ENCODE results near the gene NMBR. TPM values are rescaled to one million over a fixed set of nuclear protein-coding genes. Genes with fewer than 3 reads are reported as not detected.
"Not testable (repeated sequence)": the region's sequence is repeated elsewhere in the genome, so short reads cannot be mapped to it uniquely, and the experiment has no call there.

Gene NMBR
- total and polyA plus RNA-seq, 5 donors, result not detected

- no peaks in the 10 kb centered on the region for H3K27me3 ChIP-seq (ENCODE audit: control insufficient read depth, insufficient read depth)
- no peak for ATAC-seq
- 0% methylated on average over 4 of the region's 4 CpGs for WGBS
- H3K27ac ChIP-seq (ENCODE audit: low read length), result no peak overlapping the region
- H3K9me3 ChIP-seq (ENCODE audit: control insufficient read depth, low read length), result no peaks in the 10 kb centered on the region
- DNase-seq, result peak; percentile 63 to 85 (median 66)
- H3K4me3 ChIP-seq (ENCODE audit: low read length), result no peak overlapping the region
- H3K4me1 ChIP-seq (ENCODE audit: control insufficient read depth, insufficient read depth, low read length), result no peaks in the 10 kb centered on the region
- intact Hi-C loops (cut with DNase I), result loop anchor here in 2 of 4 donors (10.0 kb wide), 2 partner anchors 428 to 438 kb away; no protein-coding TSS in a partner anchor
Observed at GRCh38 chr6:142112451-142113061, 34.4 kb downstream of the NMBR start.

- not testable (repeated sequence) for H3K4me3 ChIP-seq (ENCODE audit: low read length); H3K27ac ChIP-seq (ENCODE audit: low read length); H3K4me1 ChIP-seq (ENCODE audit: control insufficient read depth, insufficient read depth, low read length); H3K27me3 ChIP-seq (ENCODE audit: control insufficient read depth, insufficient read depth); ATAC-seq; H3K9me3 ChIP-seq (ENCODE audit: control insufficient read depth, low read length)
- intact Hi-C loops (cut with DNase I), result loop anchor here in 2 of 4 donors (10.0 kb wide), 2 partner anchors 426 to 436 kb away; no protein-coding TSS in a partner anchor
- WGBS, result 87% methylated on average over 9 of the region's 9 CpGs
- peak in 1 of 3 donors; percentile 9 for DNase-seq
Observed at GRCh38 chr6:142110820-142111219, 36.1 kb downstream of the NMBR start.

- H3K9me3 ChIP-seq (ENCODE audit: control insufficient read depth, low read length); H3K4me3 ChIP-seq (ENCODE audit: low read length); DNase-seq; H3K27ac ChIP-seq (ENCODE audit: low read length); ATAC-seq; H3K27me3 ChIP-seq (ENCODE audit: control insufficient read depth, insufficient read depth); intact Hi-C loops (cut with DNase I); H3K4me1 ChIP-seq (ENCODE audit: control insufficient read depth, insufficient read depth, low read length): not testable (repeated sequence)
- WGBS, result 74% methylated on average over 5 of the region's 5 CpGs
Observed at GRCh38 chr6:142104820-142105219, 42.1 kb downstream of the NMBR start.

- intact Hi-C loops (cut with DNase I), result no loop called here
- no peaks in the 10 kb centered on the region for H3K9me3 ChIP-seq (ENCODE audit: control insufficient read depth, low read length)
- ATAC-seq, result no peak
- no peaks in the 10 kb centered on the region for H3K27me3 ChIP-seq (ENCODE audit: control insufficient read depth, insufficient read depth)
- WGBS, result 2% methylated on average over 14 of the region's 14 CpGs
- no peak overlapping the region for H3K4me3 ChIP-seq (ENCODE audit: low read length)
- peak in 1 of 3 donors; percentile 32 for DNase-seq
- H3K4me1 ChIP-seq (ENCODE audit: control insufficient read depth, insufficient read depth, low read length), result no peaks in the 10 kb centered on the region
- H3K27ac ChIP-seq (ENCODE audit: low read length), result no peak overlapping the region
Observed at GRCh38 chr6:142088858-142089216, 58.1 kb downstream of the NMBR start.

- H3K4me3 ChIP-seq (ENCODE audit: low read length), result no peak overlapping the region
- intact Hi-C loops (cut with DNase I), result no loop called here
- H3K9me3 ChIP-seq (ENCODE audit: control insufficient read depth, low read length), result no peaks in the 10 kb centered on the region
- H3K27me3 ChIP-seq (ENCODE audit: control insufficient read depth, insufficient read depth), result no peaks in the 10 kb centered on the region
- no peaks in the 10 kb centered on the region for H3K4me1 ChIP-seq (ENCODE audit: control insufficient read depth, insufficient read depth, low read length)
- DNase-seq (peak in 1 of 3 donors; percentile 31), ATAC-seq (no peak)
- no peak overlapping the region for H3K27ac ChIP-seq (ENCODE audit: low read length)
- WGBS, result 17% methylated on average over 49 of the region's 49 CpGs
Observed at GRCh38 chr6:142087950-142088857, 58.7 kb downstream of the NMBR start.

- no peak overlapping the region for H3K4me3 ChIP-seq (ENCODE audit: low read length)
- no peaks in the 10 kb centered on the region for H3K4me1 ChIP-seq (ENCODE audit: control insufficient read depth, insufficient read depth, low read length)
- intact Hi-C loops (cut with DNase I), result no loop called here
- H3K27ac ChIP-seq (ENCODE audit: low read length), result no peak overlapping the region
- no peaks in the 10 kb centered on the region for H3K27me3 ChIP-seq (ENCODE audit: control insufficient read depth, insufficient read depth)
- H3K9me3 ChIP-seq (ENCODE audit: control insufficient read depth, low read length), result no peaks in the 10 kb centered on the region
- ATAC-seq (no peak), DNase-seq (no peak)
Observed at GRCh38 chr6:142079130-142079529, 67.8 kb downstream of the NMBR start.

- H3K4me3 ChIP-seq (ENCODE audit: low read length), result no peak overlapping the region
- WGBS, result 85% methylated on average over 7 of the region's 7 CpGs
- no peaks in the 10 kb centered on the region for H3K27me3 ChIP-seq (ENCODE audit: control insufficient read depth, insufficient read depth)
- H3K27ac ChIP-seq (ENCODE audit: low read length), result no peak overlapping the region
- intact Hi-C loops (cut with DNase I), result no loop called here
- ATAC-seq (no peak), DNase-seq (no peak)
- H3K9me3 ChIP-seq (ENCODE audit: control insufficient read depth, low read length), result no peaks in the 10 kb centered on the region
- no peaks in the 10 kb centered on the region for H3K4me1 ChIP-seq (ENCODE audit: control insufficient read depth, insufficient read depth, low read length)
Observed at GRCh38 chr6:142075516-142076101, 71.3 kb downstream of the NMBR start.

- no peak for DNase-seq
- intact Hi-C loops (cut with DNase I), result no loop called here
Observed at GRCh38 chr6:142074516-142074915, 72.4 kb downstream of the NMBR start.

GRCh38 chr6:142071981-142072380 lies 74.9 kb downstream of the NMBR start:
- no peak overlapping the region for H3K4me3 ChIP-seq (ENCODE audit: low read length)
- DNase-seq (no peak), ATAC-seq (no peak)
- no peaks in the 10 kb centered on the region for H3K4me1 ChIP-seq (ENCODE audit: control insufficient read depth, insufficient read depth, low read length)
- intact Hi-C loops (cut with DNase I), result no loop called here
- no peaks in the 10 kb centered on the region for H3K27me3 ChIP-seq (ENCODE audit: control insufficient read depth, insufficient read depth)
- no peak overlapping the region for H3K27ac ChIP-seq (ENCODE audit: low read length)
- WGBS, result 77% methylated on average over 3 of the region's 3 CpGs
- H3K9me3 ChIP-seq (ENCODE audit: control insufficient read depth, low read length), result no peaks in the 10 kb centered on the region

More at GRCh38 chr6:142074516-142074915, 72.4 kb downstream of the NMBR start:
- WGBS, result 71% methylated on average over 1 of the region's 1 CpG
- no peak for ATAC-seq
- Histone ChIP-seq H3K4me1 (ENCODE audit: control insufficient read depth, insufficient read depth, low read length) (no peaks in the 10 kb centered on the region), H3K27me3 (ENCODE audit: control insufficient read depth, insufficient read depth) (no peaks in the 10 kb centered on the region), H3K9me3 (ENCODE audit: control insufficient read depth, low read length) (no peaks in the 10 kb centered on the region), H3K4me3 (ENCODE audit: low read length) (no peak overlapping the region), H3K27ac (ENCODE audit: low read length) (no peak overlapping the region)

- ATAC-seq (no peak), DNase-seq (no peak)
- no peaks in the 10 kb centered on the region for H3K4me1 ChIP-seq (ENCODE audit: control insufficient read depth, insufficient read depth, low read length)
- intact Hi-C loops (cut with DNase I), result no loop called here
- no peaks in the 10 kb centered on the region for H3K9me3 ChIP-seq (ENCODE audit: control insufficient read depth, low read length)
- no peak overlapping the region for H3K27ac ChIP-seq (ENCODE audit: low read length)
- no peaks in the 10 kb centered on the region for H3K27me3 ChIP-seq (ENCODE audit: control insufficient read depth, insufficient read depth)
- H3K4me3 ChIP-seq (ENCODE audit: low read length), result no peak overlapping the region
Observed at GRCh38 chr6:142068416-142068815, 78.5 kb downstream of the NMBR start.

- ATAC-seq; H3K27ac ChIP-seq (ENCODE audit: low read length); H3K4me3 ChIP-seq (ENCODE audit: low read length); DNase-seq; H3K4me1 ChIP-seq (ENCODE audit: control insufficient read depth, insufficient read depth, low read length); H3K9me3 ChIP-seq (ENCODE audit: control insufficient read depth, low read length); H3K27me3 ChIP-seq (ENCODE audit: control insufficient read depth, insufficient read depth); intact Hi-C loops (cut with DNase I): not testable (repeated sequence)
- WGBS, result 72% methylated on average over 4 of the region's 4 CpGs
Observed at GRCh38 chr6:142062861-142063260, 84.1 kb downstream of the NMBR start.

Measured in right cardiac atrium (tissue), 5 donors.